Mesodermal cell (in vitro differentiated cells): Measurements from ENCODE around the gene DEPDC5.

Source experiments
- H3K27ac ChIP-seq: 2 replicates; pipeline ENCODE4 v1.7.0; 2013; ENCODE audit warnings: mild to moderate bottlenecking, low read depth, low read length, moderate library complexity; ENCODE audit not compliant: severe bottlenecking
- H3K36me3 ChIP-seq: 2 replicates; pipeline ENCODE4 v1.7.1; 2013; ENCODE audit warnings: mild to moderate bottlenecking, low read length, moderate library complexity; ENCODE audit not compliant: control insufficient read depth, insufficient read depth
- H3K4me1 ChIP-seq: one replicate; pipeline ENCODE4 v1.7.1; 2013; ENCODE audit warnings: mild to moderate bottlenecking, low read length; ENCODE audit not compliant: insufficient read depth, control insufficient read depth, poor library complexity, severe bottlenecking
- H3K4me3 ChIP-seq: 2 replicates; pipeline ENCODE4 v1.7.0; 2013; ENCODE audit warnings: low read length, control low read depth, mild to moderate bottlenecking; ENCODE audit not compliant: insufficient read depth, poor library complexity, severe bottlenecking; ENCODE audit errors: extremely low read depth
- H3K9me3 ChIP-seq: 2 replicates; pipeline ENCODE4 v1.7.1; 2013; ENCODE audit warnings: mild to moderate bottlenecking, low read length, moderate library complexity; ENCODE audit not compliant: control insufficient read depth
- WGBS, 2 experiments: methylation state at CpG; one replicate each; pipeline ENCODE4 v1.1.5; 2013; ENCODE audit warnings: missing lambda C conversion rate in 2 of 2; ENCODE audit not compliant: insufficient coverage in 2 of 2; 5-methylcytosine and 5-hydroxymethylcytosine counted together

The DEPDC5 gene

GRCh38 chr22:31829505-31829904 is 75.7 kb downstream of the DEPDC5 start:
- 60 to 80% methylated on average over 1 of the region's 1 CpG for WGBS, 2 experiments
- Histone ChIP-seq H3K4me3 (no peak overlapping the region), H3K4me1 (peaks cover 8% of the 10 kb centered on the region), H3K9me3 (no peaks in the 10 kb centered on the region), H3K36me3 (peaks cover 51% of the 10 kb centered on the region), H3K27ac (peak overlapping the region; percentile 16)

- Histone ChIP-seq H3K27ac (no peak overlapping the region), H3K9me3 (no peaks in the 10 kb centered on the region), H3K36me3 (peaks cover 62% of the 10 kb centered on the region), H3K4me1 (peaks cover 8% of the 10 kb centered on the region), H3K4me3 (no peak overlapping the region)
- whole genome bisulfite sequencing, 2 experiments, result no CpG with 5 or more reads among the region's 1 CpG
Measured at GRCh38 chr22:31830721-31831070, 76.9 kb downstream of the DEPDC5 start.

GRCh38 chr22:31833930-31834329 is 80.1 kb downstream of the DEPDC5 start:
- Histone ChIP-seq H3K27ac (no peak overlapping the region), H3K4me1 (peaks cover 8% of the 10 kb centered on the region), H3K36me3 (peaks cover 45% of the 10 kb centered on the region), H3K9me3 (no peaks in the 10 kb centered on the region), H3K4me3 (no peak overlapping the region)
- WGBS, 2 experiments, result 92% methylated on average over 1 of the region's 1 CpG; no CpG with 5 or more reads in 1 of the 2 experiments

GRCh38 chr22:31836010-31836409 is 82.2 kb downstream of the DEPDC5 start:
- Histone ChIP-seq H3K4me3 (no peak overlapping the region), H3K27ac (no peak overlapping the region), H3K9me3 (no peaks in the 10 kb centered on the region), H3K36me3 (peaks cover 48% of the 10 kb centered on the region), H3K4me1 (no peaks in the 10 kb centered on the region)
- WGBS, 2 experiments, result 83 to 93% methylated on average over 3 to 5 of the region's 5 CpGs

GRCh38 chr22:31838917-31839316 is 85.1 kb downstream of the DEPDC5 start:
- H3K4me1 ChIP-seq, result no peaks in the 10 kb centered on the region
- no peaks in the 10 kb centered on the region for H3K9me3 ChIP-seq
- WGBS, 2 experiments, result 100% methylated on average over 1 of the region's 3 CpGs; no CpG with 5 or more reads in 1 of the 2 experiments
- no peak overlapping the region for H3K27ac ChIP-seq
- H3K4me3 ChIP-seq, result no peak overlapping the region
- H3K36me3 ChIP-seq, result peaks cover 64% of the 10 kb centered on the region

GRCh38 chr22:31839986-31840385 is 86.2 kb downstream of the DEPDC5 start:
- H3K9me3 ChIP-seq, result no peaks in the 10 kb centered on the region
- no peak overlapping the region for H3K27ac ChIP-seq
- H3K4me1 ChIP-seq, result no peaks in the 10 kb centered on the region
- H3K4me3 ChIP-seq, result no peak overlapping the region
- H3K36me3 ChIP-seq, result peaks cover 63% of the 10 kb centered on the region
- WGBS, 2 experiments, result 100% methylated on average over 1 of the region's 1 CpG; no CpG with 5 or more reads in 1 of the 2 experiments

GRCh38 chr22:31840585-31840984 is 86.8 kb downstream of the DEPDC5 start:
- Histone ChIP-seq H3K9me3 (no peaks in the 10 kb centered on the region), H3K36me3 (peaks cover 63% of the 10 kb centered on the region), H3K4me3 (no peak overlapping the region), H3K4me1 (no peaks in the 10 kb centered on the region), H3K27ac (no peak overlapping the region)

- H3K4me3 ChIP-seq, result no peak overlapping the region
- 96 to 97% methylated on average over 3 to 4 of the region's 8 CpGs for WGBS, 2 experiments
- H3K27ac ChIP-seq, result no peak overlapping the region
- H3K36me3 ChIP-seq, result peaks cover 64% of the 10 kb centered on the region
- H3K9me3 ChIP-seq, result no peaks in the 10 kb centered on the region
- no peaks in the 10 kb centered on the region for H3K4me1 ChIP-seq
Measured at GRCh38 chr22:31841078-31841827, 87.4 kb downstream of the DEPDC5 start.

GRCh38 chr22:31843526-31843925 is 89.7 kb downstream of the DEPDC5 start:
- H3K27ac ChIP-seq, result no peak overlapping the region
- H3K9me3 ChIP-seq, result no peaks in the 10 kb centered on the region
- no peak overlapping the region for H3K4me3 ChIP-seq
- peaks cover 79% of the 10 kb centered on the region for H3K36me3 ChIP-seq
- H3K4me1 ChIP-seq, result no peaks in the 10 kb centered on the region
- WGBS, 2 experiments, result 87% methylated on average over 3 of the region's 4 CpGs; no CpG with 5 or more reads in 1 of the 2 experiments

- no peak overlapping the region for H3K27ac ChIP-seq
- no peak overlapping the region for H3K4me3 ChIP-seq
- no peaks in the 10 kb centered on the region for H3K4me1 ChIP-seq
- H3K9me3 ChIP-seq, result no peaks in the 10 kb centered on the region
- WGBS, 2 experiments, result 91 to 97% methylated on average over 16 to 17 of the region's 17 CpGs
- H3K36me3 ChIP-seq, result peaks cover 88% of the 10 kb centered on the region
Measured at GRCh38 chr22:31844941-31845340, 91.1 kb downstream of the DEPDC5 start.
